NCI-H526 treated with DMSO at 0.1 percent for 48 hours (cell line): ENCODE results near the gene TMED9.
"Not testable (repeated sequence)": the region's sequence is repeated elsewhere in the genome, so short reads cannot be mapped to it uniquely, and the experiment has no call there.

Experiments used
- DNase-seq: peaks from one replicate; lab custom pipeline; 2025; lab: John Stamatoyannopoulos, UW

TMED9 gene

GRCh38 chr5:177606071-177607051, 14.4 kb downstream of the TMED9 start:
- DNase-seq = no peak

- DNase-seq = no peak
Measured at GRCh38 chr5:177607115-177607451, 15.1 kb downstream of the TMED9 start.

DNA sequence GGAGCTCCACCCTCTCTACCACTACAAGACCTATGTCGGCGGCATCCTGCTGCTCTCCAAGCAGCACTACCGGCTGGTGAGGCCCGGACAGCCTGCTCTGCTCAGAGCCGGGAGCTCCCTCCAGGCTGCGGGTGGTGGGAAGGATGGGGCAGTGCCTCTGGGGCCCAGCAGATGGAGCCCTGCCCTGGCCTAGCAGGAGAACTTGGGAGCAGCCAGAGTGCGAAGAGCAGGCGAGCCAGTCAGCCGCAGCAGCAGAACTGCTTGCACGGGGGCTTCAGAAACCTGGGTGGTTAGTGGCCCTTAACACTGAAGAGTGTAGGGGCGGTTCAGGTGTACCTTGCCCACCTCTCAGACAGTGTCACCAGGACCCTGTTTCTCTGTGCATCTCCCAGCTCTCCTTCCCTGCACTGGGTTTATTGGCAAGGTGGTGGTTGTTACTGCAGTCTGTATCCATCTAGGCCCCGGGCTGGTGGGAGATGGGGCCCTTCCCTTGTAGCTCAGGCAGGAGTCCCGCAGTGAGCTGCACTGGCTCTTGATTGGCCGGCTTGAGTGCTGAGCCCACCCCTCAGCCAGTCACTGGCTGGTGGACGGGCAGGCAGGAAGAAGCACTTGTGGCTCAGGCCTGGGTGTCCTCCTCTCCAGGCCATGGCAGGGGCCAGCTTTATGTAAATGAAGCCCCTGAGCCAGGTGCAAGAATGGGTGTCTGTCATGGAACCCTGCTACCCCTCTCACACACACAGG, 15.6 kb downstream of the TMED9 start:
- peak; percentile 48 for DNase-seq

DNA sequence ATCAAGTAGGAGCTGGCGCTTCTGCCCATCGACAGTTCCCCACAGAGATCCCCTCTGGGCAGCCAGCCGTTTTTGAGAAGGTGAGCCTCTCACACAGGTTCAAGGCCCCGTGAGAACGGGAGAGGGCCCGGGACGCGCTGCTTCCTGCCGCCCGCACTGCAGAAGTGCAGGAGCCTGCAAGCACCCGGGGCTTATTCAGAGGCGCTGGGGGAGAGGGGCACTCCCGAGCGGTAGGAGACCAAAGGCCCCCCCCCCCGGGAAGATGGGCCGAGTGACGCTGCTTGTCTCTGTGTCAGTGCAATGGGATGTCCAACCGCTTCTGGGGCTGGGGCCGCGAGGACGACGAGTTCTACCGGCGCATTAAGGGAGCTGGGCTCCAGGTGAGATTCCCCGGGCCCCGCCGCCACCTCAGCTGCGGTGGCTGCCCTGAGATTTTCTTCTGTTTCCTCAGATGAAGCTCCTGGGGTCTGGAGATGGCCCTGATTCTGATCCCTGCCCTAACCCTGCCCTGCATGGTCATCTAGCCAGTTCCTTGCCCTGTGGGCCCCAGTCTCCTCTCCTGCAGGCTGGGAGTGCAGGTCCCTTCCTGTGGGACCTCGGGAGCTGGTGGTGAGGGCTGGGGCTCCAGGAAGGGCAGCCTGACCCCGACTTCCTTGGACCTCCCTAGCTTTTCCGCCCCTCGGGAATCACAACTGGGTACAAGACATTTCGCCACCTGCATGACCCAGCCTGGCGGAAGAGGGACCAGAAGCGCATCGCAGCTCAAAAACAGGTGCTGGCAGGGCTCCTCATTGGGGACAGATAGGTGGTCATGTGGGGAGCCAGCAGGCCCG, 16.5 kb downstream of the TMED9 start:
- no peak for DNase-seq

DNA sequence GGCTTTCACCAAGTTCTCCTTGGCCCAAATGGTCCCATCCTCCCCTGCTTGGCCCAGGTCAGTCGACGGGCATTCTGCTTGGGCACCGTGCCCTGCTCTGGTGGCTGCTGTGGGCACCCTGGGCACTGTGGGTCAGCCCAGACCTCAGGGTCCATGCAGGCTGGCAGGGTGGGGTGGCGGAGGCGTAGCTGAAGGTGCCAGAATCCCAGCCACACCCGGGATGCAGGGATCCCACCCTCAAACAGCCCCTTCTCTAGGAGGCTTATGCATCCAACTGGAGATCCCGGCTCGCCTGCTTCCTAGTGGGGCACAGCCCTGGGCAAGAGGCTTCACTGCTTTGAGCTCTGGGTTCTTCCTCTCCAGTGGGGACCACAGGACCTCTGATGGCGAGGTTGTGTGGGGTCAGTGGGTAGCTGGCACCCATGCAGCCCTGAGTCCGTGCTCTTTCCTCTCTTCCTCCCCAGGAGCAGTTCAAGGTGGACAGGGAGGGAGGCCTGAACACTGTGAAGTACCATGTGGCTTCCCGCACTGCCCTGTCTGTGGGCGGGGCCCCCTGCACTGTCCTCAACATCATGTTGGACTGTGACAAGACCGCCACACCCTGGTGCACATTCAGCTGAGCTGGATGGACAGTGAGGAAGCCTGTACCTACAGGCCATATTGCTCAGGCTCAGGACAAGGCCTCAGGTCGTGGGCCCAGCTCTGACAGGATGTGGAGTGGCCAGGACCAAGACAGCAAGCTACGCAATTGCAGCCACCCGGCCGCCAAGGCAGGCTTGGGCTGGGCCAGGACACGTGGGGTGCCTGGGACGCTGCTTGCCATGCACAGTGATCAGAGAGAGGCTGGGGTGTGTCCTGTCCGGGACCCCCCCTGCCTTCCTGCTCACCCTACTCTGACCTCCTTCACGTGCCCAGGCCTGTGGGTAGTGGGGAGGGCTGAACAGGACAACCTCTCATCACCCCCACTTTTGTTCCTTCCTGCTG, 17.4 kb downstream of the TMED9 start:
- DNase-seq = no peak

DNA sequence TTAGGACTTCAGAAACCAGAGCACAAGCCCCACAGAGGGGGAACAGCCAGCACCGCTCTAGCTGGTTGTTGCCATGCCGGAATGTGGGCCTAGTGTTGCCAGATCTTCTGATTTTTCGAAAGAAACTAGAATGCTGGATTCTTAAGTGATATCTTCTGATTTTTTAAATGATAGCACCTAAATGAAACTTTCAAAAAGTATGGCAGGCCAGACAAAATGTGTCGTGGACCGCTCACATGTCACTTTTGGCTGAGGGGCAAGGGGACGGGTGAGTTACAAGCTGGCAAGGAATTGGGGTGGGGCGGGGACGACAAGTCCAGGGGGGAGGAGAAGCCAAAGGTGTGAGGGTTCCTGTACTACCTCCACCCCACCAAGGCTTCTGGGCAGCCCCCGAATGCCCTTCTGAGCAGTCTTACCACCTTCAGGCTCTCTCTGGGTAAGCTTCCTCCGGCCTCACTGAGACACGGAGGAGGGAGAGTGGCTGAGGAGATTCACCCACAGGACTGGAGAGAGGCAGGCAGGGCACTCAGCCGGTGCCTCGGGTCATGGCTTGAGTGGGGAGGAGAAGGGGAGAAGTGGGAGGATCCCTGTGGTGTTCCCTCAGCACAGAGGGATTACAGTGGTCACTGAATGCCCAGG, 18.2 kb downstream of the TMED9 start:
- no peak for DNase-seq

GRCh38 chr5:177610770-177611445, 18.9 kb downstream of the TMED9 start:
- no peak for DNase-seq

GRCh38 chr5:177611446-177612214, 19.6 kb downstream of the TMED9 start:
- no peak for DNase-seq

- no peak for DNase-seq
Measured at GRCh38 chr5:177612215-177612673, 20.2 kb downstream of the TMED9 start.

DNA sequence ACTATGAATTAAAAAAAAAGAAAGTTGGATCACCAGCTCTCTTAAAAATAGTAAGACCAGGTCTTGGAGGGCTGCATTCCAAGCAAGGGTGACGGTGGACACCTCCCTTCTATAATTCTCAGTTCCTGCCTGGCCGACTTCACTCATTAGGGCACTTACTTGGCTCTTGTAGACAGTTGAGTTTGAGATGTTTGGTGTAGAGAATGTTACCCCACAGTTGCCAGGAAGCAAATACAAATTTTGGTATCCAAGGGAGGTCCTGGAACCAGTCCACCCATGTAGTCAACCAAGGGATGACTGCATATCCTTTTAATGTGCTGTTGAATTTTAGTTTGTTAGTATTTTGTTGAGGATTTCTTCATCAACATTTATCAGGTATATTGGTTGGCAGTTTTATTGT, 28.6 kb downstream of the TMED9 start:
- no peak for DNase-seq

DNA sequence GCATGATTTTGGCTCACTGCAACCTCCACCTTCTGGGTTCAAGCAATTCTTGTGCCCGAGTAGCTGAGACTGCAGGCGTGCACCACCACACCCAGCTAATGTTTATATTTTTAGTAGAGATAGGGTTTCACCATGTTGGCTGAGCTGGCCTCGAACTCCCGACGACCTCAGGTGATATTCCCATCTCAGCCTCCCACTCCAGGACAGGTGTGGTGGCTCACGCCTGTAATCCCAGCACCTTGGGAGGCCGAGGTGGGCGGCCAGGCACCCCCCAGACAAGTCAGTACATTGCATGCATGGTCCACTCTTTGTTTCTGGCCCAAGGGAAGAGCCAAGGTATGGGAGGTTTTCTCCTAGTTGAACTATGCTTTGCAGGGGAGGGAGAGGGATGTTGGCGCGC, 32.2 kb downstream of the TMED9 start:
- not testable (repeated sequence) for DNase-seq

DNA sequence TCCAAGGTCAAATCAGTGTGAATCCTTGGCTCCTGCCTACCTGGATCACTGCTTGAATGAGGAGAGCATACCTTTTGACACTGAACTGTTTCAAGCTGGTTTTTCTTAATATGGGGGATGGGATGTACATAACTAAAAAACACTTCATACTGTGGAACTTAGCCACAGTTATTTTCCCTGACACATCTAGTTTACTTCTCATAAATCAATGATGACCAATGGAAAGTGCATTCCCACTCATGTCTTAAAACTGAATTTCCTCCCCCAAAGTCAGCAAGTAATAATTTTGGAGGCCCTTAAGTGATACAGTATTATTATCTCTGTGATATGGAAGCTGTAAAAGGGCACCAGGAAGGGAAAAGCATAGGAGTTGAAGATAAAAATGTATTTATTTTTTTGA, 38.2 kb downstream of the TMED9 start:
- DNase-seq = not testable (repeated sequence)

DNA sequence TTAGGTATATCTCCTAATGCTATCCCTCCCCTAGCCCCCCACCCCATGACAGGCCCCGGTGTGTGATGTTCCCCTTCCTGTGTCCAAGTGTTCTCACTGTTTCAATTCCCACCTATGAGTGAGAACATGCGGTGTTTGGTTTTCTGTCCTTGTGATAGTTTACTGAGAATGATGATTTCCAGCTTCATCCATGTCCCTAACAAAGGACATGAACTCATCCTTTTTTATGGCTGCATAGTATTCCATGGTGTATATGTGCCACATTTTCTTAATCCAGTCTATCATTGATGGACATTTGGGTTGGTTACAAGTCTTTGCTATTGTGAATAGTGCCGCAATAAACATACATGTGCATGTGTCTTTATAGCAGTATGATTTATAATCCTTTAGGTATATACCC, 42.9 kb downstream of the TMED9 start:
- DNase-seq = not testable (repeated sequence)

GRCh38 chr5:177645462-177645861, 53.5 kb downstream of the TMED9 start:
- DNase-seq = not testable (repeated sequence)
